Activated CD4-positive, alpha-beta memory T cell treated with anti-CD3 and anti-CD28 coated beads, Interleukin-2, amount 10 ng/mL, durations not matched to agents 7 days and 5 days (primary cell): Measurements from ENCODE around the gene ZNF429. TPM values are rescaled to one million over a fixed set of nuclear protein-coding genes. Genes with fewer than 3 reads are reported as not detected.
A peak's percentile ranks its signal among the peaks of the same experiment; 100 is the strongest.
"Not testable (repeated sequence)": the region's sequence is repeated elsewhere in the genome, so short reads cannot be mapped to it uniquely, and the experiment has no call there.

ENCODE experiments used
- CTCF ChIA-PET: fragments of 350-600 bp; sonication (Branson Sonifier 250); formaldehyde crosslinking; loops from one replicate; lab custom pipeline; 2021; ENCODE audit warnings: antibody characterized with exemption, inconsistent platforms; lab: Charles Lee
- POLR2A ChIA-PET: fragments of 350-600 bp; sonication (Branson Sonifier 250); formaldehyde crosslinking; loops from one replicate; lab custom pipeline; 2021; ENCODE audit warnings: antibody characterized with exemption; lab: Charles Lee
- DNase-seq: peaks from one replicate; pipeline ENCODE4 v3.0.0-alpha.2; 2020
- H3K27ac Mint-ChIP-seq: one replicate; pipeline ENCODE4 v1.8.0; 2021; ENCODE audit warnings: mild to moderate bottlenecking, mixed read lengths
- H3K27me3 Mint-ChIP-seq: one replicate; pipeline ENCODE4 v1.8.0; 2021; ENCODE audit warnings: mixed read lengths
- H3K36me3 Mint-ChIP-seq: one replicate; pipeline ENCODE4 v1.8.0; 2021; ENCODE audit warnings: low read depth, mixed read lengths
- H3K4me1 Mint-ChIP-seq: one replicate; pipeline ENCODE4 v1.8.0; 2021; ENCODE audit warnings: mixed read lengths
- H3K4me3 Mint-ChIP-seq: one replicate; pipeline ENCODE4 v1.8.0; 2021; ENCODE audit warnings: mild to moderate bottlenecking, mixed read lengths
- H3K9me3 Mint-ChIP-seq: one replicate; pipeline ENCODE4 v1.8.0; 2021; ENCODE audit warnings: mixed read lengths
- total RNA-seq, 2 experiments: library from RNA; stranded (reverse); gene quantifications; one replicate each; pipeline ENCODE4 v1.2.3, GENCODE V29; 2021

The ZNF429 gene
- total RNA-seq, 2 experiments from 2014 or later: 8.0 to 8.3 TPM

DNA sequence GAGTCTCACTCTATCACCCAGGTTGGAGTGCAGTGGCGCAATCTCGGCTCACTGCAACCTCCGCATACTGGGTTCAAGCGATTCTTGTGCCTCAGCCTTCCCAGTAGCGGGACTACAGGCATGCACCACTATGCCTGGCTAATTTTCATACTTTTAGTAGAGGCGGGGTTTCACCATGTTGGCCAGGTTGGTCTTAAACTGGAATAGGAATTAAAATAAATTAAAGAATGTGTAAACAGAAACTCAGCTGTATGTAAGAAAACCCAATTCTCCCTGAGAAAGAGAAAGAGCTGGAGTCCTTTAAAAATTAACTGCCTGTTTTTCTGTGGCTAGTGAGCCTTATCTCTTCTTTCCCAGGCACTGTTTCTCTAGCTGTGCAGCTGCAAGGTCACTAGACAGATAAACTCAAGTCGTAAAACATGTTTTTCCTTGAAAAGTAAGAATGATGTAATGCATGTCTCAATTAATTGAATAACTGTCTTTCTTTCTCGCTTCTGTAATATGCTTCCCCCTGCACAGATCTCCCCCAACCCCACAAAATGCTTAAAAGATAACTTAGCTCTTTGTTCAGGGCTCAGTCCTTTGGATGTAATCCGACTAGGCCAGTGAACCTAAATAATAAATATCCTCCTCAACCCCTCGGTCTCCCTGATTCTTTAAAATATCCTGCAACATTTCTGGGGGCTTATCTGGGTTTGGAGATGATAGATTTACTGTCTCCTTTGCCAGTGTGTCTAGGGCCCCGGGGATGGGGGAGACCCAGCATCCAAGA lies 97.4 kb downstream of the ZNF429 start:
- CTCF ChIA-PET, H3K4me3 Mint-ChIP-seq, POLR2A ChIA-PET, H3K36me3 Mint-ChIP-seq, DNase-seq, H3K27ac Mint-ChIP-seq, H3K27me3 Mint-ChIP-seq: not testable (repeated sequence)
- Mint-ChIP-seq H3K9me3 (peaks cover 14% of the 10 kb centered on the region), H3K4me1 (peaks cover 11% of the 10 kb centered on the region)

DNA sequence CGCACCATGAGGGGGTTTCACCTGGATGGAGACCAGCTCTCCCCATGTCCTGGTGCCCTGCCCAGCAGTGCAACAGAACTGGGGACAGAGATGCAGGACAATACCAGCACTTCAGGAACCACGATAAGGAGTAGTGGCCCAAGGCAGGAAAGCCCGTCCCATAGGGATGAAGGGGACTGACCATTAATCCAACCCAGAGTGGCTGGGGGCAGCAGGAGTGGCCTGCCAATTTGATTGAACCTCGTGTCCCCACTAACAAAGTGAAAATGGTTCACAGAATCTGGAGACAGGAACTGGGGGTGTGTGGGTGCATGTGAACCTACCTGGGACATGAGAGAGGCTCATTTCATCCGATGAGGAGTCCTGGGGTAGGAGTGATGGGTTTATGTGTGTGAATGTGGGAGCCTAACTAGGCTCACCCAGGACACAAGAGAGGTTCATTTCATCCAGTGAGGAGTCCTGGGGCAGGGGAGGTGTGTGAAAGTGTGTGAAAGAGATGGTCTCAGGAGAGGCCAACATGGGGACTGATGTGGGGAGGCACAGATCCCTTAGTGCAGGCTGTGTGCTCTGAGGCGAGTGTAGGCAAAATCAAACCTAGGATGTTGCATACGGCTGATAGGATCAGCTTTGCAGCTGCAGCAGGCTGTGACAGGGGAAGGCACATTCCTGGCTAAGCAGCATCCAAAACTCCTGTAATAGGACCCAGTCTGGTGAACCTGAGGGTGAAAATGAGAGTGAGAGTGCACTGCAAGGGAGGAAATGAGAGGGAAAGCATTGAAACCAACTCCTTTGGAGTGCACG lies 98.2 kb downstream of the ZNF429 start:
- peaks cover 11% of the 10 kb centered on the region for H3K4me1 Mint-ChIP-seq
- no peak overlapping the region for H3K27ac Mint-ChIP-seq

DNA sequence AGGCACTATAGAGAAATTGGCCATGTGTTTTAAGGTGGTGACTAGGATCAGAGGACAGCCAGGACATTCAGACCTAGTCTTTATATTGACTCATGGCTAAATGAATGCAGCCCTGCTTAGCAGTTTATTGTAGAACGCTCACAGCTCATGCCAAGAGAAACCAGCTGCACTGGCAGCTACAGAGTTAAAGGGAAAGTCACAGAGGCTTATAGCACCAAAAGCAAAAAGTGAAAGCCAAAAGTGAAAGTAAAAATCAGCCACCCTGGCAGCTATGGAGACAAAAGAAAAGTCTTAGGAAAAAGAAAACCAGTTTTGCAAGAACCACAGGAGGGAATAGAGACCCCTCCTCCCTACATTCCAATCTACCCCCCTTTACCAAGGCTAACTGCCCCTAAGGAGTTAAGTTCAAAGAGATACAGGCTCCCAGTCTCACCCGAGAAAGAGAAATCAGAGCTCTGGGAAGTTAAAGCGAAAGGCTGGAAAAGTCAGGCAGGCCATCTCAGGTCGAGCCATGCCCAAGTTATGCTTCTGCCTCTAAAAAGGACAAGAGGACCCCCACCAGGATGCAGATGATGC lies 99.0 kb downstream of the ZNF429 start:
- ChIA-PET CTCF (no interaction called here), POLR2A (interaction anchor here (1.3 kb wide), 1 partner anchor 99 kb away, joined by 5 read pairs; the partner anchor contains the start of gene ZNF429)
- DNase-seq: no peak
- H3K9me3 Mint-ChIP-seq: peaks cover 13% of the 10 kb centered on the region
- H3K4me1 Mint-ChIP-seq: peaks cover 11% of the 10 kb centered on the region
- peak overlapping the region; percentile 60 for H3K4me3 Mint-ChIP-seq
- H3K27ac Mint-ChIP-seq: no peak overlapping the region
- no peaks in the 10 kb centered on the region for H3K36me3 Mint-ChIP-seq
- no peaks in the 10 kb centered on the region for H3K27me3 Mint-ChIP-seq

More for the DNA sequence above, 98.2 kb downstream of the ZNF429 start:
- POLR2A ChIA-PET: no interaction called here
- CTCF ChIA-PET: no interaction called here
- Mint-ChIP-seq H3K36me3 (no peaks in the 10 kb centered on the region), H3K4me3 (peak overlapping the region; percentile 60), H3K27me3 (no peaks in the 10 kb centered on the region), H3K9me3 (peaks cover 13% of the 10 kb centered on the region)
- no peak for DNase-seq

Other genes with a start within 250 kb of the ZNF429 start
- gene ZNF708, start 176.2 kb upstream of the ZNF429 start, total RNA-seq: 10 to 100 TPM; 14.8 to 16.7 TPM
- gene ZNF738, start 146.6 kb upstream of the ZNF429 start, total RNA-seq: 10 to 100 TPM; 10.5 to 11.2 TPM
- gene ZNF493, start 108.5 kb upstream of the ZNF429 start, total RNA-seq: 10 to 100 TPM; 15.7 to 17.5 TPM